ENCODE results near the gene TTBK1.

Gene TTBK1

DNA sequence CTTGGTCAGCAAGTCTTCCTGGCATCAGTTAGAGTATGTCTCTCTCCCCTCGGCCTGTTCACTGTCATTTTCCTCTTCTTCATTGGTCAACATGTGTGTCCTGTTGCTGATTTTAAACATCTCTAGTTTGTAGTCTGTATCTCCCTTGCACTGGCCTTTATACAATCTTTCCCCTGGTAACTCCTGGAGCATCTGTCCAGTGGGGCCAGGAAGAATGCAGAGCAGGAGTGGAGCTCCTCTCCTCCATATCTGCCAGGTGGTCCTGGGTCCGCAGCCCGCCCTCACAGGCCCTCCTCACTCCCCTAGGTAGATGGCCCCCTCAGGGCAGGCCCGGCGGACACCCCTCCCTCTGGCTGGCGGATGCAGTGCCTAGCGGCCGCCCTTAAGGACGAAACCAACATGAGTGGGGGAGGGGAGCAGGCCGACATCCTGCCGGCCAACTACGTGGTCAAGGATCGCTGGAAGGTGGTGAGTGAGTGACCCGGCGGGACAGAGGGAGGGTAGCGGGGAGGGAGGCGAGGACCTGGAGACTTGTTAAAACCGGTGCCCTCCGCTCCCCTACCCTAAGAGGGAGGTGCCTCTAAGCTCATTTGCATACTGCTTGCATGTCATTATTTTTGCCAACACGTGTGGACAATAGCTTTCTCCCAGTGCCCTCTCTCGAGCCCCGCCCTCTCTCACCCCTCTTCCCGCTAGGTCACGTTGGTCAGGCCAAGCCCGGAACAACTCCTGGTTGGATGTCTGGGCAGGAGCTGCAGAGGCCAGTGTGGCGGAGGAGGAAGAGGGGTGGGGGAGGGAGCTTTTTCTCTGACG is 3.2 kb downstream of the TTBK1 start:
- Histone ChIP-seq H2BK12ac (ENCODE audit: low read length) (no peak overlapping the region), H4K8ac (ENCODE audit: low read depth, low read length) (no peak overlapping the region), H4K12ac (ENCODE audit: low read depth, low read length) (no peak overlapping the region), H3K23ac (ENCODE audit: low read length) (no peak overlapping the region), H3K4ac (ENCODE audit: low read depth, low read length) (no peak overlapping the region), H3K79me1 (ENCODE audit: low read length) (no peaks in the 10 kb centered on the region), H3K9me3 (ENCODE audit: insufficient read depth, low read depth, low read length) (peaks cover 4% of the 10 kb centered on the region), H3K18ac (ENCODE audit: low read length) (no peak overlapping the region), H3K36me3 (ENCODE audit: control insufficient read depth in 1 of 2, insufficient read depth in 2 of 2, low read length in 2 of 2) (no peaks in the 10 kb centered on the region), H3K4me2 (ENCODE audit: low read length) (peak overlapping the region; percentile 57), H3K14ac (ENCODE audit: low read length) (no peak overlapping the region), H3K79me2 (ENCODE audit: control insufficient read depth, insufficient read depth, low read length, poor library complexity) (no peaks in the 10 kb centered on the region), H3K27me3 (ENCODE audit: insufficient read depth, low read length) (peaks cover 45% of the 10 kb centered on the region), H3K4me1 (ENCODE audit: control insufficient read depth in 1 of 2, insufficient read depth in 2 of 2, low read length in 2 of 2) (peaks cover 10% of the 10 kb centered on the region in 2 experiments), H4K91ac (ENCODE audit: low read depth, low read length) (no peak overlapping the region), H2BK120ac (ENCODE audit: insufficient read depth, low read length, poor library complexity) (no peak overlapping the region), H3K27ac (ENCODE audit: low read depth, low read length) (no peak overlapping the region), H3K9ac (ENCODE audit: low read length) (no peak overlapping the region), H2BK5ac (ENCODE audit: low read depth, low read length, poor library complexity) (no peak overlapping the region), H2AFZ (ENCODE audit: insufficient read depth, low read length, poor library complexity) (no peak overlapping the region), H3K4me3 (ENCODE audit: low read depth, low read length) (peak overlapping the region; percentile 18), H2AK5ac (ENCODE audit: low read length) (no peak overlapping the region)
- DNase-seq, result no peak
- WGBS (ENCODE audit: extremely low coverage, insufficient coverage, insufficient read length), result no CpG with 5 or more reads among the region's 27 CpGs

DNA sequence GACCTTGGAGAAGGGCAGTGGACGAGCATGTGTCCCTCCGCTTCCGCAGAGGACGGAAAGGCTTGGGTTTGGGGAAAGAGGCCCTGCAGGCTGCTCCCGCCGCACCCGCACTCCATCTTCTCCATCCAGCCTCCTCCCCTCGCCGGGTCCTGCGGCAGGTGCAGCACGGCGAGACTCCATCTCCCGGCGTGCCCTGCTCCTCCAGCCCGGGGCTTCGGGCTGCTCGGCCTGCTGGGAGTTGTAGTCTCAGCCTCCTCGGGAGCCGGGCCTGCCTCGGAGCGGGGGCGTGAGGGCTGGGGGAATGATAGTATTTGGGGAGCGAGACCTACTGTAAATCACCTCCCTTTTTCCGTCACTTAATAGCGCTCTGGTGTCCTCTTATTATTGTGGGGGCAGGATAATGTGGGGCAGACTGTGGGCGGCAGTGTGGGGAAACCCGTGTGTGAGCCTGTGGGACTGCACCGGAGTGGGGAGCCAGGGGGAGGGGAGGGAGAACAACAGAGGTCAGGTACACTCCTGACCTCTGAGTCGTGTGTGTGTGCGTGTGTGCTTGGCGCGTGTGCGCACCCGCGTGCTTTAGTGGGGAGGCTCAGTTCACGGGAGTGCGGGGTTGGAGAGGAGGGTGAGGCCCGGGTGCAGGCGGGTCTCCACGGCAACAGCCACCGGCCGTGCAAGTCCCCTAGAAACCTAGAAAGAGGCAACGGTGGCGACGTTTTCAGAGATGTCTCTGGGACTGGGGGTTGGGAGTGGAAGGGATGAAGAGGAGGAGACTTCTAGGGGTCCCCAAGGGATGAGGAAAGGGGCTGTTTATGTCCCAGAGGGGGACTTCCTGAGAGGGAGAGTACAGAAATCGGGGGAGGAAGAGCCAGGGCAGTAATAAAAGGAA is 4.1 kb downstream of the TTBK1 start:
- peak overlapping the region; percentile 43 for H2AFZ ChIP-seq (ENCODE audit: insufficient read depth, low read length, poor library complexity)
- H3K9me3 ChIP-seq (ENCODE audit: insufficient read depth, low read depth, low read length), result peaks cover 4% of the 10 kb centered on the region
- no peak overlapping the region for H2BK5ac ChIP-seq (ENCODE audit: low read depth, low read length, poor library complexity)
- no peak overlapping the region for H3K18ac ChIP-seq (ENCODE audit: low read length)
- no peak overlapping the region for H2BK12ac ChIP-seq (ENCODE audit: low read length)
- no peak overlapping the region for H3K4ac ChIP-seq (ENCODE audit: low read depth, low read length)
- no peak overlapping the region for H3K9ac ChIP-seq (ENCODE audit: low read length)
- peaks cover 10% of the 10 kb centered on the region in 2 experiments for H3K4me1 ChIP-seq (ENCODE audit: control insufficient read depth in 1 of 2, insufficient read depth in 2 of 2, low read length in 2 of 2)
- H2BK120ac ChIP-seq (ENCODE audit: insufficient read depth, low read length, poor library complexity), result no peak overlapping the region
- H4K12ac ChIP-seq (ENCODE audit: low read depth, low read length), result no peak overlapping the region
- H2AK5ac ChIP-seq (ENCODE audit: low read length), result no peak overlapping the region
- H3K14ac ChIP-seq (ENCODE audit: low read length), result no peak overlapping the region
- H4K91ac ChIP-seq (ENCODE audit: low read depth, low read length), result no peak overlapping the region
- H3K4me3 ChIP-seq (ENCODE audit: low read depth, low read length), result peak overlapping the region; percentile 55
- WGBS (ENCODE audit: extremely low coverage, insufficient coverage, insufficient read length), result no CpG with 5 or more reads among the region's 46 CpGs
- no peaks in the 10 kb centered on the region for H3K79me2 ChIP-seq (ENCODE audit: control insufficient read depth, insufficient read depth, low read length, poor library complexity)
- H4K8ac ChIP-seq (ENCODE audit: low read depth, low read length), result no peak overlapping the region
- H3K23ac ChIP-seq (ENCODE audit: low read length), result no peak overlapping the region
- peak in 1 of 2 donors; percentile 47 for DNase-seq
- H3K27me3 ChIP-seq (ENCODE audit: insufficient read depth, low read length), result peaks cover 38% of the 10 kb centered on the region
- peak overlapping the region; percentile 57 for H3K4me2 ChIP-seq (ENCODE audit: low read length)
- H3K36me3 ChIP-seq (ENCODE audit: control insufficient read depth in 1 of 2, insufficient read depth in 2 of 2, low read length in 2 of 2), result no peaks in the 10 kb centered on the region
- no peak overlapping the region for H3K27ac ChIP-seq (ENCODE audit: low read depth, low read length)
- H3K79me1 ChIP-seq (ENCODE audit: low read length), result no peaks in the 10 kb centered on the region

DNA sequence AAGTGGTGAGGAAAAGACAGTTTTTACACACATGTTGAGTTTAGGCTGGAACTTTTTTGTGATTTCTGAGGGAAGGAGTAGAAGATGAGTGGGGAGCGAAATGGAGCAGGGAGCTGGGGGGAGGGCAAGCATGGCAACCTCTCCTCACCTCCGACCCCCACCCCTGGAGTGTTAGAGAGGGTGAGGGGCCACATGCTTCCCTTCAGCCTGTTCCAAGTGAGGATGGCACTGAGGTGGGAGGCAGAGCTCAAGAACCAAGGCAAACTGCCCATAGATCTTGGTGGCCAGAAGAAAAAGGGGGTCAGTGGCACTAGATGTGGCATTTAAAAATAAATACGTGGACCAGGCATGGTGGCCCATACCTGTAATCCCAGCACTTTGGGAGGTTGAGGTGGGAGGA is 4.8 kb downstream of the TTBK1 start:
- no peaks in the 10 kb centered on the region for H3K79me1 ChIP-seq (ENCODE audit: low read length)
- H3K14ac ChIP-seq (ENCODE audit: low read length), result no peak overlapping the region
- no peak overlapping the region for H2BK12ac ChIP-seq (ENCODE audit: low read length)
- no peak overlapping the region for H2BK5ac ChIP-seq (ENCODE audit: low read depth, low read length, poor library complexity)
- H3K79me2 ChIP-seq (ENCODE audit: control insufficient read depth, insufficient read depth, low read length, poor library complexity), result no peaks in the 10 kb centered on the region
- H3K4me1 ChIP-seq (ENCODE audit: control insufficient read depth in 1 of 2, insufficient read depth in 2 of 2, low read length in 2 of 2), result peaks cover 10% of the 10 kb centered on the region in 2 experiments
- no peak overlapping the region for H3K4ac ChIP-seq (ENCODE audit: low read depth, low read length)
- no peak overlapping the region for H3K23ac ChIP-seq (ENCODE audit: low read length)
- no peak overlapping the region for H3K4me2 ChIP-seq (ENCODE audit: low read length)
- H4K91ac ChIP-seq (ENCODE audit: low read depth, low read length), result no peak overlapping the region
- no peak overlapping the region for H4K12ac ChIP-seq (ENCODE audit: low read depth, low read length)
- H3K9ac ChIP-seq (ENCODE audit: low read length), result no peak overlapping the region
- no peak overlapping the region for H4K8ac ChIP-seq (ENCODE audit: low read depth, low read length)
- no CpG with 5 or more reads among the region's 3 CpGs for WGBS (ENCODE audit: extremely low coverage, insufficient coverage, insufficient read length)
- no peak for DNase-seq
- H3K27ac ChIP-seq (ENCODE audit: low read depth, low read length), result no peak overlapping the region
- H2AFZ ChIP-seq (ENCODE audit: insufficient read depth, low read length, poor library complexity), result no peak overlapping the region
- no peak overlapping the region for H3K4me3 ChIP-seq (ENCODE audit: low read depth, low read length)
- H2BK120ac ChIP-seq (ENCODE audit: insufficient read depth, low read length, poor library complexity), result no peak overlapping the region
- H2AK5ac ChIP-seq (ENCODE audit: low read length), result no peak overlapping the region
- H3K27me3 ChIP-seq (ENCODE audit: insufficient read depth, low read length), result peaks cover 31% of the 10 kb centered on the region
- peaks cover 1% of the 10 kb centered on the region for H3K9me3 ChIP-seq (ENCODE audit: insufficient read depth, low read depth, low read length)
- H3K36me3 ChIP-seq (ENCODE audit: control insufficient read depth in 1 of 2, insufficient read depth in 2 of 2, low read length in 2 of 2), result no peaks in the 10 kb centered on the region
- no peak overlapping the region for H3K18ac ChIP-seq (ENCODE audit: low read length)

DNA sequence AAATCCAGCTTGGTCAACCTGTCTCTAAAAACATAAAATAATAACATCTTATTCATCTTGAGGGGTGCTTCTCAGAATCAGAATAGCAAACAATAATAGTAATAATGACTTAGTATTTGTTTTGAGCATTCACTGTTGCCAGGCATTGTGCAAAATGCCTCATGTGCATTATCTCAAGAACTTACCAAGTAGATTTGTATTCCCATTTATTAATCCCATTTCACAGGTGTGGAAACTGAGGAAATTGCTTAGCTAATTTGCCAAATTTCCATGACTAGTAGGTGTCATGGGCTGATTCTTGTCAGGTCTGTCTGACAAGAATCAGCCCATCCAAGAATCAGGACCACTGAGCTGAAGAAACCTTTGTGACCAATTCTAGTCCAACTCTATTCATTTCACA is 5.5 kb downstream of the TTBK1 start:
- Histone ChIP-seq H2BK12ac (ENCODE audit: low read length) (no peak overlapping the region), H3K27me3 (ENCODE audit: insufficient read depth, low read length) (peaks cover 25% of the 10 kb centered on the region), H3K4me1 (ENCODE audit: control insufficient read depth in 1 of 2, insufficient read depth in 2 of 2, low read length in 2 of 2) (peaks cover 10% of the 10 kb centered on the region in 2 experiments), H3K18ac (ENCODE audit: low read length) (no peak overlapping the region), H2AK5ac (ENCODE audit: low read length) (no peak overlapping the region), H2BK120ac (ENCODE audit: insufficient read depth, low read length, poor library complexity) (no peak overlapping the region), H2AFZ (ENCODE audit: insufficient read depth, low read length, poor library complexity) (no peak overlapping the region), H3K79me1 (ENCODE audit: low read length) (no peaks in the 10 kb centered on the region), H4K12ac (ENCODE audit: low read depth, low read length) (no peak overlapping the region), H3K4ac (ENCODE audit: low read depth, low read length) (no peak overlapping the region), H3K9ac (ENCODE audit: low read length) (no peak overlapping the region), H3K27ac (ENCODE audit: low read depth, low read length) (no peak overlapping the region), H2BK5ac (ENCODE audit: low read depth, low read length, poor library complexity) (no peak overlapping the region), H3K23ac (ENCODE audit: low read length) (no peak overlapping the region), H3K9me3 (ENCODE audit: insufficient read depth, low read depth, low read length) (no peaks in the 10 kb centered on the region), H4K91ac (ENCODE audit: low read depth, low read length) (no peak overlapping the region), H3K4me2 (ENCODE audit: low read length) (no peak overlapping the region), H3K14ac (ENCODE audit: low read length) (no peak overlapping the region), H4K8ac (ENCODE audit: low read depth, low read length) (no peak overlapping the region), H3K4me3 (ENCODE audit: low read depth, low read length) (no peak overlapping the region), H3K79me2 (ENCODE audit: control insufficient read depth, insufficient read depth, low read length, poor library complexity) (no peaks in the 10 kb centered on the region), H3K36me3 (ENCODE audit: control insufficient read depth in 1 of 2, insufficient read depth in 2 of 2, low read length in 2 of 2) (no peaks in the 10 kb centered on the region)
- no peak for DNase-seq

Data from trophoblast cell (in vitro differentiated cells and primary cell).